Stimulated activated CD8-positive, alpha-beta memory T cell treated with anti-CD3 and anti-CD28 coated beads, Interleukin-2, amount 100 ng/mL, for 48 hours (primary cell): ENCODE data around the gene TFAP2B.

Source experiments
- DNase-seq, 2 donors: peaks; one replicate each; pipeline ENCODE4 v3.0.0-alpha.2; 2020; ENCODE audit warnings: low read depth in 2 of 2

Gene TFAP2B

DNA sequence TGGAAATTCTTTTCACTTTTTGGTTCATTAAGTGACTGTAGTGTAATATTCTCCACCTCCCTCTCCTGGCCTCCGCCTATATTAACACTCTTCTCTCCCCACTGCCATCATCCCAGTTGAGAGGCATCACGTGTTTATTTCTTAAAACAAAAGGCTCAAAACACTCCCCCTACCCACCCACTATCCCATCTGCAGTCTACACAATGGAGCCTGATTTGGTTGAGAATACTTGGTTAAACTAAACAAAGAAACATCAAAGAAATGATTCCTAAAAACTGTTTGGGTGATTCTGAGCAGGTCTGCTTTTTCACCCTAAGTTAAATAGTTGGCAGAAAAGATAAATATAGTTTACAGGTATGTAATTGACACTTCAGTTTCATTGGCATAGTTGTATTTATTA lies 5.9 kb downstream of the TFAP2B start:
- no peak for DNase-seq

DNA sequence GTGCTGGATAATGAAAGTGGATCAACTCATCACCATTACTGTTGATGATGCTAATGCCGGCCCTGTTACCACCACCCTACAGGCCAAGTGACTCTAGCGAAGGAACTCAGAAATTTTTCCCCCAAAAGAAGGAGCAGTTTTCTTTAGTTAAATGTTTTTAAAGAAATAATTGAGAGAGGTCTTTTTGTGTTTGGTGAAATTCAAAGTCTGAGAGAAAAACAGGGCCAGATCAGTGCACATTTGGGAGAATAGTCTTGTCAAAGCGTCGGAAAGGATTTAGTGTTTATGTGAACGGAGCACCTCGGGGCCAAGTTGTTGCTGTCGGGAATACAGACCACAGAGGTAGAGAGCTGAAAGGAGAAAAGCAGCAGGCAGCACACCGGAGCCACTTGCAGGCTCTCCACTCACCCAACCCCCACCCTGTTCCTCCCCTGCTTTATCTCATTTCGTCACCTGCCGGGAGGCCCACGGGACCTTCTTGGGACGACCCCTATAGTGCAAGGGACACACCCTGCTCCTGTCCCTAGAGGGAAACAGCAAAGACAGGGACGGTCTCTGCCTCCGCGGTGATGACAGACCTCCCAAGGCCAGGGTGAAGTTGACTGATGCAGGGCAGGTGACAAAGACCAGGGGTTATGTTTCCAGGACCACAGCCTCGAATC lies 6.8 kb downstream of the TFAP2B start:
- DNase-seq, result no peak

DNA sequence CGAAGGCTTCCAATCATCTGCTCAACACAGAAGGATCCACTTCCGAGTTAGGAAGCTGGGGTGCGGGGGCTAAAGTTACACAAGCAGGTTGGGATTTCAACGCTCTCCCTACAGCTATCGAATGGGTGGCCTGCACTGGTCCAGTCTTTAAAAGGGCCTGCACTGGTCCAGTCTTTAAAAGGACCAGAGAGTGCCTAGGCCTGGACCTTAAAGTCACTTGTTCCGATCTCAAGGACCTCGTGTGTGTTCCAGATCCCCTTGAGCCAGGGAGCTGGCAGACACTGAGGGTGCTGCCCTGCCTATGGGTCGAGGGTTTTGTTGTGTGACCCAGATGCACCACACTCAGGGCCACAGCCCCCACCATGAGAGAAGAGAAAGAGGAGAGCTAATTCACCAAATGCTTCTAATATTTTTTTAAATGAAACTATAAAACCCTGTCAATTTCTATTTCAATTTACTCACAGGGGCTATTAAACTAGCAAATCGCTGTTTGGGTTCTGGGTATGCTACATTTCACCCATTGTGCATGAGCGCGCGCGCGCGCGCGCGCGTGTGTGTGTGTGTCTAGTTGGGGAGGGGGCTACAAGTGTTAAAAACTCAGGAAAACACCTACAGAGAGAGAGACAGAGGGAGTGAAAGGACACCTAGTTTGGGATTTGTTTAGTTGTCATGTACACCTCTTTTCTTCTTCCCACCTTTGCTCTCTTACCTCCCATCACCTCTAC lies 7.5 kb downstream of the TFAP2B start:
- DNase-seq, result no peak

DNA sequence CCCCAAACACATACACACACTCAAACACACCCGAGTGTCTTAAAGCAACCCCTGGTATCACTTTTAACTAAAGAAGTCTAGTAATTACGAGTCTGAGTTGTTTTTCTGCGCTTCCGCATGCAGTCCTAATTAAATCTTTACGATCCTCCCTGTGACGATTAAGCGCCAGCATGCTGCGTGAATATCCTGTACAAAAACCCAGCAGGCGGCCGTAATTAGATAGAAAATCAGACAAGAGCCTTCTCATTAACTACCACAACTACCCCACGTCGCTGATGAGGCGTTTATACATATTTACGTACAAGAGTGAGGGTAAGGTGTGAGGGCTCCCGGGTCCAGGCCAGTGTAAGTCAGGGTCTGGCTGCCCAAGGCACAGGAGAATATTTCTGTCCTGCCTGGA lies 8.1 kb downstream of the TFAP2B start:
- no peak for DNase-seq

DNA sequence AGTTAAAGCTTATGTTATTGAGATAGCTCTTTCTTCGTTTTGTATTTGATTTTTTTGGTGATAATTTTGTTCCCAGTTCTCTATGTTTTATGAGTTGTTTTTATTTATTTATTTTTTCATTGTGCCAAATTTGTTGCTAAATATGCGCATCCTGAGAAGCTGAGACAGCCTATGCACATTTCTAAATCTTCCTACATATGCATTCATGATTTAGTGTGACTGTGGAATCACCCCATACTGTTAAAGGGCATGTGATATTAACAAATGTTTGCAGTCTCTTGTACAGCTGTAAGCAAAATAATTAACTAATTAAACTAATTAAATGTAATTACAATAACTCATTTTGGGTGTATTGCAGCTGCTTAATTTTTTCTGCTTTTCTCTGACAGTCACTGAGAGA lies 10.4 kb downstream of the TFAP2B start:
- DNase-seq, result no peak

DNA sequence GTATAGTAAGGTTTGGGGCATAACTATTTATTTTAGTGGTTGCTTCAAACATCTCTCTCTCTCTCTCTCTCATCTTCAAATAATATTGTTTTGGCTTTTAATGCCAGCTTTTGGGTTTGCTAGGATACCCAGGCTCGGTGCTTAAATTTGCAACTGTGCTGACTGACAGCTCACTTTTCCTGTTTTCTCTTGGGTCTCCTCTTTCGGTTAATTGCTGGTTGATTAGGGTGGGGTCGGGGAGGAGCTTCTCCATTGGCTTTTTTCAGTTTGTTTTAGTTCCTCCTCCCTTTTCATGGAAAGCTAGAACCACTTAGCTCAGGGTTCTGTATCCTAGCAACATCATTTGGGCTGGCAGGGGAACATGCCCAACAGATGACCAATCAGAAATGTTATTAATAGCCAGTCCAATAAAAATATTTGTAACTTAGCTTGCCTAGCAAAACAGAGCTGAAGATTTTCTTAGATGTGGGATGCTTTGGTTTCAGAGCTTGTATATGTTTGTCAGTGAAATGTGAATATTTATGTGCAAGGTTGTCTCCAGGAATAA lies 11.3 kb downstream of the TFAP2B start:
- DNase-seq, result no peak

DNA sequence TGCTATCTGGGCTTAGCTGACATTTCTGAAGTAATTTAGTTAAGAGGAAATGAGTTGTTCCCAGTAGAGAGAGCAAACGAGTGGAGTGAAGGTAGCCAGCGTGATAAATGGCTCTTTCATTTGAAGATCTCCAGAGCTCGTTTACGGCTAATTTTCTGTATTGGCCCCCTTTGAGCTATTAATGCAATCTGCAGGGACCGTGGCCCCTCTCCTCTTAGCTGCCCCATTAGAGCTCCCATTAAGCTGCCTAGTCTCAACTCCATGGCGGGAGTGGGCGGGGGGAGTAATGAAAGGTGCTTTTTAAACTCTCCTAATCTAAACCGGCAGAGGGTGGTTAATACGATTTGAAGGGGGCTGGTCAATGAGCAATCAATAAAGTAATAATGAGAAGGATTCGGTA lies 12.5 kb downstream of the TFAP2B start:
- no peak for DNase-seq

DNA sequence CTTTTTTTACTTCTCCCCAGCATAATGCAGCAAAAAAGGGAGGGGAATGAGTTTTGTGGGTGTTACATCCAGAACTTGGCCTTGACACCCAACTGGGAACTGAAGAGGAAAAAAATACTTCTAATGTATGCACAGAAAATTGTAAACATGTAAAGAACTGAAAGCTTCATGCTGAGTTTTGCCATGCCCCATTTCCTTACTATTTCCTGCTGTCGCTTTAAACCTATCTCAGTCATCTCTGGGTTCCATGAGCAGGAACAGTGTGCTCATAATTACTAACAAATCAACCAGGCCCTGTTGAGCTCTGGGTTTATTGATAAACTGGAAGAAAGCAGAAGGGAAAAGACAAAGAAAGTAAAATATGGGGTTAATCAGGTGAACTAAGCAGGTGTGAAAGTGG lies 14.2 kb downstream of the TFAP2B start:
- DNase-seq, result no peak

DNA sequence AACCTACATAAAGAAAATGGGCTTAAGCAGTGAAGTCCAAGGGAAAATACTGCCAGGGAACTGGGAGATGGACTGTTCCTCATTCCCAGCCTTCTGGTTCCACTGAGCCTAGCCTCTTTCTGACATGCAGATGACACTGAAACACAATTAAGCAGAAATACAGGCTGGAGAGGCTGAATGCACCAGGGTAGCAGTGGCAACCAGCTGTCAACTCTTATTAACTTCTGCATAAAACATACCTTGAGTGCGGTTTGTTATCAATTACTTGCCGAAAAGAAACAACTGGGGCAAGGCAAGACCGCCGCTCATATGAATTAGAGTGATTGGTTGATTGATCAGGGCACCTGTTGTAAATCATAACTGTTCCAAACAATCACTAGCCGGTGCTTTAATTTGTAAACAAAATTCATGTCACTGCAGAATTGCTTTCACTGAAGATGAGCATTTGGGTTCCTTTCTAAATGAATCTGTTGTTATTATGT lies 16.3 kb downstream of the TFAP2B start:
- DNase-seq, result no peak

DNA sequence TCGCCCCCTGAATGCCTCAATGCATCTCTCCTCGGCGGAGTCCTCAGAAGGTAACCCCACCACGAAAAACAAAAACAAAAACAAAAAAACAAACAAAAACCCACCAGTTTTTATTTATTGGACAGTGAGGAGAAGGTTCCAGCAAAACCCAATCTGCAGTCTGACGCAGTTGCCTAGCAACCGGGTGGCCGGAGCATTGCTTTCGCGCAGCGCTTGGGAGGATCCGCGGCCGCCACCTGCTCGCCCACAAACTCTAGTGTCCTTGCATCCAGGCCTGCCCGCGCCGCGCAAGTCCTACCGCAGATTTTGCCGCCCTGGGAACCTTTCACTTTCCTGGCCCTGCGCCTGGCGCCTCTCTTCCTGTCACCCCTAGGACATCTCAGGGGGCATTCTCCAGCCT lies 17.6 kb downstream of the TFAP2B start:
- no peak for DNase-seq

DNA sequence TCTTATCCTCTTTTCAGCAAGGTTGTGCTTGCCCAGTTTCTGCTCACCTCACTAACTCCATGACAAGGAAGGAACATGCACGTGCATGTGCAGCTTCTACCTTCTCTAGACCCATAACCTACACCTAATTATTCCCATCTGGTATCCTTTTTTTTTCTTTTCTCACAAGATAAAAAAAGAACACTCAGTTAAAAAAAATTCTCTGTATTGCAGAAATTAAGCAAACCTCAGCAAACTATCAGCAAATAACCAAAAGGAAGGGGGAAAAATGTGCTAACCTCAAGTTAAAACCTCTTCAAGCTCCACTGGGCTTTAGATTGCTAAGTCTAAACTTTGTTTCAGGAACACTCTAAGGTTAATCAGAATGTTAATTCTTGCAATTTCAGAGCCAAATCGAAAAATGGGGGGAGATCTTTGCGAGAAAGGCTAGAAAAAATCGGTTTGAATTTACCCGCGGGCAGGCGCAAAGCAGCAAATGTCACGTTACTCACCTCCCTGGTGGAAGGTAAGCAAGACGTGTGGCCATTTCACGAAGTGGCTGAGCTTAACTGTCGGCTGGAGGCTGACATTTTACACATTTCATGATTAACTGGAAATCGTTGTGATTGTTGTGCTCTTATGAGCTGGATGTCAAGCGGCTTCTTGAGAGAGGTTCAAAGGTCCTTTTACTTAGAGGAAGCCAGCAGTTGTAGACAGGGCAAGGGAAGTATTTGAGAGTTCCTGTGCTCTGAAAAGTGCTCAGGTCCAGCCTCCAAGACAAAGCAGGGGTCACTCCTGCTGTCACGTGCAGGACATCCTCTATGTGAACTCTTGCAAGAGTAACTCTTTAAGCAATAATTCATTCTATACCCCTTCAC lies 19.1 kb downstream of the TFAP2B start:
- DNase-seq, result no peak

DNA sequence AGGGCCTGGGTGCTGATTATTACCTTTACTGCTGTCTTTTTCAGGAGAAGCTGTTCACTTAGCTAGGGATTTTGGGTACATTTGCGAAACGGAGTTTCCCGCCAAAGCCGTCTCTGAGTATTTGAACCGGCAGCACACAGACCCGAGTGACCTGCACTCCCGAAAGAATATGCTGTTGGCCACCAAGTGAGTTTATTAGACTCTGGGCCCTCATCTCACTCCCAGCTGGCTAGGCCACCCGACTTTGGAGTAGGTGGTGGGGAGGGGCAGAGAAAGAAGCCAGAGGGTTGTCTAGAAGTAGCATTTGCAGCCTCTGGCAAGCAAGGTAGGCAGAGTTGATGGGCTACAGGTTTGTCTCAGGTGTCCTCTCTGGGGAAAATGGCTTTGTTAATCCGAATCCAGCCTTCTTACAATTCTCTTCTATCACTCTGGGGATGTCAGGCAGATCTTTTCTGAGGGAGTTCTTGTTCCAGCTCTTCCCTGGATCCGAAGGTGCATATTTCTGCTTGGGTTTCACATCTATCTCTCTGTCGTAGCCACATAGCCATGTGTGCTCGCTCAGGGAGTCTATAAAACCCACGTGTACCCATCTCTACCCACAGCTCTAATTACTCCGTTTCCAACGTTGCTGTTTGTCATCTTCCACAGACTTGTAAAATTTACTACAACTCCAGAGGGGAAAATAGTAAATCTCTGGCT lies 21.6 kb downstream of the TFAP2B start:
- DNase-seq, result no peak

DNA sequence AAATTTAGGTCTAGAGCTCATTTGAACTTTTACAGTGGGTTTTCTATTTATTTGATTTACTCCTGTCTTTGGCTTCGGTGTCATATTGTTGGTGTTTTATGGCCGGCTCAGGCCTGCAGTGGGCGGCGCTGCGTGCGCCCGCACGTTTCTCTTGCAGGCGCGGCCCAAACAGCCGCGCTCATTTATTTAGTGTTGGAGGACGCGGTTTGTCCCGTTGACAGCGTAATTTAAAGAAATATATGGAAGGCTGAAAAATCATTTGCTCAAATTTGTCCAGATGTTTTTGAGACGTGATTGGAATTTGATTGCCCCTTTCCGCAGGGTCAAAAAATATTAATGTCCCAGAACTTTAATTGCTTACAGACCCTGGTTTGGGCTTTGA lies 22.1 kb downstream of the TFAP2B start:
- DNase-seq, result no peak

DNA sequence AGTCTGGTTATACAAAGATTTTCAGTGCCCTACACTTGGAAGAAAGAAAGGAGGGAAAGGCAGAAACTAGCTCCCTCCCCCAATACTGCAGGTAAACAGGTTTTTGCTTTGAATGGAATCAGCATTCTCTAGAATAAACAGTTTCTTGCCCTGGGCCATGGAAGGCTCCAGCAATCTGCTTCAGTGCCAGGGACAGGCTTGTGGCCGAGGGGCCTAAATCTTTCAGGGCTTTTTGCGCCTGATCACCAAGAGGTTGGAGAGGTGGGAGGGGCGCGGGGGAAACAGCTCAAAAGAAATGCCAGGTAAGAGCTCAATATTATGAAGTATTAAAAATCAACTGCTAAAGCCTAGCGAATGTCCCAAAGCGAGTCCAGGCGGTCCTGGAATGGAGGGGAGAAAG lies 23.8 kb downstream of the TFAP2B start:
- no peak for DNase-seq

DNA sequence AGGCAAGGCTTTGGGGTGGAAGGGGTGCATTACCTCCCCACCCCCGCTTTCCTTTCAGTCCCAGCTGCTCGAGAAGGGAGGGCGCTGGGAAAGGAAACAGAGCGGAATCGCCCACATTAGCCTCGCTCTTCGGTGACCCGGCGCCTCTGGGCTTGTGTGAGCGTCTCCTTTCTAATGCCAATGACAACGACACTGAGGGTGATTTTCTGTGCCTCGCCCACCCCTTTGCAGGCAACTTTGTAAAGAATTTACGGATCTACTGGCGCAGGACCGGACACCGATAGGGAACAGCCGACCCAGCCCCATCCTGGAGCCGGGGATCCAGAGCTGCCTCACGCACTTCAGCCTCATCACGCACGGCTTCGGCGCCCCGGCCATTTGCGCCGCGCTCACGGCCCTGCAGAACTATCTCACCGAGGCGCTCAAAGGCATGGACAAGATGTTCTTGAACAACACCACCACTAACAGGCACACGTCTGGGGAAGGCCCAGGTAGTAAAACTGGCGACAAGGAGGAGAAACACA lies 24.3 kb downstream of the TFAP2B start:
- no peak for DNase-seq

DNA sequence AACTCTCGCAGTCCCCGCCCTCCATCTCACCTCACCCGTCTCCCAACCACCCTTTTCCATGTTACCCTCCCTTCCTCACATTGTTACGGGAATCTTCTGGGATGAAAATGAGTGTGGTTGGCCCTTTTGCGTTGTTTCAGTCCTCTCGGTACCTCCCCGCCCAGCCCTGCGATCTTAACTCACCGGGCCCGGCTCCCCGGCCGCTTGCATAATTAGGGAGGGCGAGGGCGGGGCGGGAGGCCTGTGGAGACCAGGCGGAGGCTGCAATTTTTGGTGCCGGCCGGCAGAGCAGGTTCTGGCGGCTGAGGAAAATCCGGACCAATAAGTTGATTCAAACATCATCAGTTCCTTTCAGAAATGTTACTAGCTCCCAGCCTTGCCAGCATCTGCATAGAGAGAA lies 25.2 kb downstream of the TFAP2B start:
- no peak for DNase-seq

DNA sequence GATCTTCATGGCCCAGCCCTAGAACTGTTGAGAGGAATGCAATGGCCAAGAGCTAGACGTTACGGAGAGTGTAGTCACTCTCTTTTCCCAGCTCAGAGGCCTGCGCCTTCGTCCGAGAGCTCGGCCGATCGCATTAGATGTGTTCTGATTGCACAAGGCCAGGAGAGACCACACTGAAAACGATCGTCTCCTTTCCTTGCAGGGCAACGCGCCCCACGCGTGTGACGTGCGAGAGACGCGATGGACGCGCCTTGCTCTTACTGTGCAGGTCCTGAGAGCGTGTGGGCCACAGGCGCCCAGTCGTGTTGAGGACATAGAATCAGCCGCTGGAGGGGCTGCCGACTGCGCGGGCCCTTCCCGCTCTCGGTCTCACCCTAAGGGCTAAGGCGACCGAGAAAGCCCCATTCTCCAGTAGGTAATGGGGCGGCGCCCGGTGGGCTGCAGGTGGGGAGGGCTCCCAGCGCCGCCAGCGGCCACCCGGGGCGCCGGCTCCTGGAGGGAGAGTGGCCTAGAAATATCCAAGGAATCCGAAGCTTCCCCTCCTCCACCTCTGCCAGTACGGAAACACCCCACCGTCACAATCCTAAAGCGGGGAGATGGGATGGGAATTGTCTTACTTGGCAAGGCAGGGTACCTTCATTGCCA lies 26.9 kb downstream of the TFAP2B start:
- no peak for DNase-seq

DNA sequence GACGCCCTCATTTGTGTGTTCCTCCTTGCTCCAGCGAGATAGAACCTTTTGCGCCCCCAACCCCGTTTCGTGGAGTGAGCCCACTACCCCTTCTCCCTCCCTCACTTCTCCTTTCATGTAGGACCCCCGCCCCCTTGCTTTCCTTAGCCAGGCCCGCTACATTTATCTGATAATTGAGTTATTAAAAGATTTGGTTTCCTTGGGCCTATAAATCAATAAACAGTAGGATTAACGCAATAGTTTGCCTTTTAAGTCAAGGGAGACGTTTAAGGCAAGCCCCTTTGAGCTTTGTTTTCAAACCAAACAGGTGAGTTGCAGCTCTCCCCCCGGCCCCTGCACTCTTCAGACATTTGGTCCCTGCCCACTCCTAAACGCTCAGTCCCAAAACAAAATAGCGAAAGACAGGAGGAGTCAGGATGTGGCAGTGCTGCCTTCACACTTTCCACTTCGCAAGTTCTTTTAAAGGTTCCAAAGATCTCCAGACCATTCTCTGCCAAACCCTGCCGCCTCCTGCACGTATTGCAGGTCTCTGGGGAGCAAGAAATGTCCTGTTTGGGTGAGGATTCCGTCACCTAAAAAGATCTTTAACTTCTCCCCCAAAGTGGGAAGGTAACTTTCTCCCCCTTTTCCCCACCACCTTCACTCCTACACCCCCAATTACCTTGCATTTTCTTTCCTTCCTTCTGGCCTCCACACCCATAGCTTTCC lies 27.6 kb downstream of the TFAP2B start:
- no peak for DNase-seq

DNA sequence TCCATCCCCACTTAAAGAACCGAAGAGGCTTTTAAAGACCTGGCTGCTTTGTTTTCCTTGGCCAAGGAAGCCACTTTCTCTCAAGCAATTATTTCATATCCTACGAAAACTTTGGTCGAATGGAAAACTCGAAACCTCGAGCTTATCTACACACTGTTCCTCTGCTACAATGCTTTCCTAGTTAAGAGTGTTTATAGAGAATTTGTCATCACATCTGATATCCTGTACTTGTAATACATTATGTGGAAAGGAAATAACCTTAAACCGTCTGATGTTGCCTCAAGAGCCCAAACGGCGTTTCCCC lies 28.1 kb downstream of the TFAP2B start:
- DNase-seq, result no peak

DNA sequence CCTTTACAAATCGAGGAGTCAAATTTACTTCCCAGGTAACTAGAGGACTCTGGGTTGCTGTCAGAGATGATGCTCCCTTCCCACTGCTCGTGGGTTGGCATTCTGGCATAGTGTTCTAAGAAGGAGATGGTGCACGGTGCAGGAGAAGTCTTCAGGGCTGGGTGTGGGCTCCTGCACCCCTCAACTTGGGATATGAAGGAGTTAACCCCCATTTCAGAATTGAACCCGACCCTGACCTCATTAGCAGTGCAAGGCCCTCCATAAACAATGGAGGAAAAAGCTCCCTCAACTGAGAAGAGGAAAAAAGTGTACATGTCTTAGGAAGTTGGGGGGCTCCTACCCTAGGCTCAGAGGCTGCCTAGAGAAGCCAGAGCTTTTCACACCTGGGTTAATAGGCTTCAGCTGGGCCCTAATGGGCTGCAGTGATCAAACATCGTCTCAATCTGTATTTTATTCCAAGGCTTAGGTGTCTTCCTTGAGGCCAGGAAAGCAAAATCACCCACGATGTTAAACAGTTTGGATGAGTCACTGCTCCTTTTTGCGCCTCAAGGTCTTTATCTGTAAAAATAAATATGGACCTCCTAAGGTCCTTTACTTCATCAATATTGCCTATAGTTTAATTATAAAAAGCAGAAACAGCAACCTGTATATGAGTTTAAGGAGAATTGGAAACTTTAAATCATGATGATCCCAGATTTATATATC lies 29.4 kb downstream of the TFAP2B start:
- DNase-seq, result no peak
